SH-SY5Y (cell line): ENCODE measurements around the gene IL12A.

Experiments
- GATA2 ChIP-seq: IDR thresholded peaks from 2 replicates; pipeline ENCODE4 v1.6.1; 2011; ENCODE audit warnings: mild to moderate bottlenecking, low read depth, low read length
- GATA3 ChIP-seq: IDR thresholded peaks from 2 replicates; pipeline ENCODE4 v1.6.1; 2011; ENCODE audit warnings: low read depth, mild to moderate bottlenecking, low read length, moderate library complexity

DNA sequence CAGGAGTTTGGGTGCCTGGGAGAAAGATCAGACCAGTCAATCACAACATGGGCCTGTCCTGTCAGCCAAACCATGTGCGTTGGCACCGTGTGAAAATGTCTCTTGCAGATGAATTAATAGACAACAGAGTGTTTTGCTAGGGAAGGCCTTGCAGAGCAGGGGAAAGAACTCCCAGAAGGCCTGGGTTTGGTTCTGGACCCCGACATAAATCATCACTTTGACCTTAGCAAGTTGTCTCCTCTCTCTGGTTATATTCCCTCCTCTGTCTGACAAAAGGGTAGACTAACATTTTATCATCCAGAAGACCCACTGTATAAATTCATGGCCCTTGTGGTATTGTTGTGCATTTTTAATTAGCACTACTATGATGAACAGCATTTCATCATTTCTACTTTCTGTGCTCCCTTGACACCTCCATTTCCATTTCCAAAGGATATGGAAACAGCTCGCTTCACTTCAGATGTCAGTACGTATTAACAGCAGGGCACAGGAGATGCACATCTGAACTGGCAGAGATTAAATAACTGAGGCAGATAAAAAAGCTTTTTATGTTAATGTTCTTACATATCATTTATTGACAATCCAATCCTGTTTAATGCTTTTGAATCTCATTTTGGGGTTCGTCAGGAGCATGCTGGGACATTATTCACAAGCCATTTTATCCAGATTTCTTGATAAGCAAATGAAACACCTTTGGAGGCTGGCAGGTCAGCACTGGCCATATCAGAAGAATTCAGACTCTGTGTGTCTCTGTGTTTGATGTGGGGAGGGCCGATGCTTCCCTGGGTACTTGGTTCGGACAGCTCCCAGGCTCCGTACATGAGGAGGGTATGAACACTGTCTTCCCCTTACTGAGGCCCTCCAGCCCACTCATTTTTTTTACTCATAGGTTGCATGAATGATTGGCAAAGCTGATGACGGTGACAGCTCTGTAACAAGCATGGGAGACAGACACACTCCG is 28.2 kb upstream of the IL12A start:
- TF ChIP-seq GATA2: no peak
- no peak for TF ChIP-seq GATA3
